ENCODE results near the gene IMMT. TPM values are rescaled to one million over a fixed set of nuclear protein-coding genes. Genes with fewer than 3 reads are reported as not detected.

The IMMT gene
- total and polyA plus RNA-seq, 9 of the 15 experiments (the other 6 are each of a cell fraction or from before 2014, with no cell fraction given) = 119 to 294 (median 140) TPM

DNA sequence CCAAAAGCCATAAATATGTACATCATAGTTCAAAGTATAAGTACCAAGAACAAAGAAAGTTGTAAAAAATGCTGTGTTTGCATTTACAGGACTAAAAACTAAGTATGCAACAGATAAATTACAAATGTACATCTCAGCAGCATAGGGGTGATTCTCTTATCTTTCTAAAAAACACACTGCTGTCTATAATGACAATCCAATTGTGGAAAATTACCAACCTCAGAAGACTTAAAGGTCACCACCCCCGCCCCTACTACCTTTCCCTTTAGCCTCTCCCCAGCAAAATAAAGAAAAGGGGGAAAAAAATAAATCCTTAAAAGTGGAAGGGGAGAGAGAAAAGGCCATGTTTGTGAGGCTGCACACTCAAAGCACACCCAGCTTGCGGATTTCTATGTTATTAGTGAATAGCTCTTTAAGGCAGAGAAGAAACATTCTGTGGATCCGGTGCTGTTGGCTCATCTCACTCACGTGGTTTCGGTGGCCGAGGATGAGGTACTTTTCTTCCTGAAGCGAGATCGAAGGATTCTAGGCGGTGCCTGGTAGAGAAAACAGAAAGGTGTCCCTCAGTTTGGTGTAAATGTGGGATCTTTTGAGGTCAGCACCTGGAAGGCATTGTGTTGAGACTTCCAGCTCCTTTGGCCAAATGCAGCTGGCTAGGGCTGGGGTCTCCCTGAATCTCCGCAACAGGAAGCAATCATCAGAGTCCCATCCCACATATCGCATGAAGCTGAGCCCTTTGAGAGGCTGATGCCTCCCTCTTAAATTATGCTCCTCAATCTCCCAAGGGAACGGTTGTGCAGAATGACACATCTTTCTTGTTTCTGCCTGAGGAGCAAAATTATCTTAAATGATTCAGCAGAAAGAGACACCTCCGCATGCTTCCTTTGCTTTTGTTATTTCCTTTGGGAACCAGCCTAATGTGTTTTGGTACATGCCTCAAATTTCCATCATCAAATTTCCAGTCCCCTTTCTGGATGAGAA lies 21.6 kb upstream of the IMMT start (continued):
- peak; percentile 46; the same call in 1 of the 2 replicates for TF ChIP-seq PML (IDR thresholded peaks at IDR 0.05; ENCODE audit: low read length)
- TF ChIP-seq ZNF197 (CRISPR knock-in tag; IDR thresholded peaks at IDR 0.05; ENCODE audit: low read depth) = no peak
- TF ChIP-seq RBBP5 (IDR thresholded peaks at IDR 0.05; ENCODE audit: borderline replicate concordance, insufficient read depth, low read length, poor library complexity, severe bottlenecking) = no peak
- no peak for TF ChIP-seq RBM15 (IDR thresholded peaks at IDR 0.05; ENCODE audit: insufficient read depth, low read length)
- TF ChIP-seq ZSCAN29 (IDR thresholded peaks at IDR 0.05) = no peak
- no peak for TF ChIP-seq DMBX1 (CRISPR knock-in tag; IDR thresholded peaks at IDR 0.05; ENCODE audit: borderline replicate concordance)
- TF ChIP-seq, protein P1, sequence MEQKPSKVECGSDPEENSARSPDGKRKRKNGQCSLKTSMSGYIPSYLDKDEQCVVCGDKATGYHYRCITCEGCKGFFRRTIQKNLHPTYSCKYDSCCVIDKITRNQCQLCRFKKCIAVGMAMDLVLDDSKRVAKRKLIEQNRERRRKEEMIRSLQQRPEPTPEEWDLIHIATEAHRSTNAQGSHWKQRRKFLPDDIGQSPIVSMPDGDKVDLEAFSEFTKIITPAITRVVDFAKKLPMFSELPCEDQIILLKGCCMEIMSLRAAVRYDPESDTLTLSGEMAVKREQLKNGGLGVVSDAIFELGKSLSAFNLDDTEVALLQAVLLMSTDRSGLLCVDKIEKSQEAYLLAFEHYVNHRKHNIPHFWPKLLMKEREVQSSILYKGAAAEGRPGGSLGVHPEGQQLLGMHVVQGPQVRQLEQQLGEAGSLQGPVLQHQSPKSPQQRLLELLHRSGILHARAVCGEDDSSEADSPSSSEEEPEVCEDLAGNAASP (IDR thresholded peaks at IDR 0.05) = no peak
- no peak for TF ChIP-seq KAT8 (IDR thresholded peaks at IDR 0.05; ENCODE audit: low read depth)
- TF ChIP-seq ATF3 (IDR thresholded peaks at IDR 0.05) = peak; percentile 33
- TF ChIP-seq ATF3 (CRISPR knock-in tag; conservative IDR thresholded peaks at IDR 0.05) = no peak
- TF ChIP-seq NBN (IDR thresholded peaks at IDR 0.05; ENCODE audit: low read depth) = no peak; the same call in 1 of the 2 replicates
- TF ChIP-seq ZEB2 (IDR thresholded peaks at IDR 0.05) = no peak
- peak; percentile 98 for TF ChIP-seq MAFG (tag; conservative IDR thresholded peaks at IDR 0.05)
- no peak for TF ChIP-seq TBP (optimal IDR thresholded peaks at IDR 0.05; ENCODE audit: low read depth, low read length)
- no peak; the same call in 1 of the 2 replicates for TF ChIP-seq FOSL1 (tag; conservative IDR thresholded peaks at IDR 0.05)
- TF ChIP-seq THRB (CRISPR knock-in tag; conservative IDR thresholded peaks at IDR 0.05) = no peak
- TF ChIP-seq ZNF282 (CRISPR knock-in tag; IDR thresholded peaks at IDR 0.05) = no peak
- TF ChIP-seq MAZ (CRISPR knock-in tag; conservative IDR thresholded peaks at IDR 0.05 in 1 of 2, IDR thresholded peaks at IDR 0.05 in 1 of 2) = no peak
- no peak for TF ChIP-seq CBX8 (IDR thresholded peaks at IDR 0.05; ENCODE audit: borderline replicate concordance, extremely low read depth, low read depth, low read length, poor library complexity, severe bottlenecking)
- TF ChIP-seq GTF2A2 (tag; IDR thresholded peaks at IDR 0.05) = no peak
- TF ChIP-seq ZNF311 (CRISPR knock-in tag; IDR thresholded peaks at IDR 0.05) = no peak
- no peak for TF ChIP-seq HLTF (IDR thresholded peaks at IDR 0.05)
- TF ChIP-seq TEAD2 (tag; IDR thresholded peaks at IDR 0.05) = no peak
- peak; percentile 76 for TF ChIP-seq SMARCA4 (IDR thresholded peaks at IDR 0.05)
- TF ChIP-seq RBM25 (IDR thresholded peaks at IDR 0.05; ENCODE audit: low read depth, low read length, severe bottlenecking) = no peak
- TF ChIP-seq OTX1 (CRISPR knock-in tag; IDR thresholded peaks at IDR 0.05) = no peak
- peak; percentile 64; the same call in 1 of the 2 replicates for TF ChIP-seq CTBP1 (IDR thresholded peaks at IDR 0.05; ENCODE audit: borderline replicate concordance)

All from K562 (cell line).